AG08396 (cell line): Measurements from ENCODE around the gene SLC24A3.

Source experiments
- DNase-seq: peaks from one replicate; pipeline ENCODE4 v3.0.0; 2012; ENCODE audit warnings: low spot score, mixed read lengths

SLC24A3 gene

DNA sequence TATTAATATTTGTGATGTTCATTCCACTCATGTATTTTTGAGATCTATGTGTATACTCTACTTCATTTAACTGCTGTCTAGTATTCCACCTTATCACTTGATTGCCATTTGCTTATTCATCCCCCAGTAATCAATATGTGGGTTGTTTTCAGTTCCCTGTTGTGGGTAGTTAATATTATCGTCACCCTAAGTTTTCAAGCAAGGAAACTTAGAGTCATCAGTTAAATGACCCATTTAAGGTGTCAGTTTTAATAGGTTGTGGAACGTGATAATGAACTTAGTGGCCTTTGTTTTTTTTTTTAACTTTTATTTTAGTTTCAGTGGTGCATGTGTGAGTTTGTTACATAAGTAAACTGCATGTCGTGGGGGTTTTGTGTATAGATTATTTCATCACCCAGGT lies 90.3 kb downstream of the SLC24A3 start:
- DNase-seq, result no peak

- no peak for DNase-seq
Measured at GRCh38 chr20:19304389-19304788, 91.9 kb downstream of the SLC24A3 start.

- no peak for DNase-seq
Measured at GRCh38 chr20:19304886-19305415, 92.5 kb downstream of the SLC24A3 start.

GRCh38 chr20:19308146-19308545 lies 95.7 kb downstream of the SLC24A3 start:
- no peak for DNase-seq

- no peak for DNase-seq
Measured at GRCh38 chr20:19310541-19310940, 98.1 kb downstream of the SLC24A3 start.

- DNase-seq, result no peak
Measured at GRCh38 chr20:19313342-19314069, 101.1 kb downstream of the SLC24A3 start.

- no peak for DNase-seq
Measured at GRCh38 chr20:19314621-19315020, 102.2 kb downstream of the SLC24A3 start.

GRCh38 chr20:19317237-19318069 lies 105.0 kb downstream of the SLC24A3 start:
- DNase-seq, result no peak

- no peak for DNase-seq
Measured at GRCh38 chr20:19318610-19319009, 106.2 kb downstream of the SLC24A3 start.

- DNase-seq, result no peak
Measured at GRCh38 chr20:19320005-19320404, 107.6 kb downstream of the SLC24A3 start.

DNA sequence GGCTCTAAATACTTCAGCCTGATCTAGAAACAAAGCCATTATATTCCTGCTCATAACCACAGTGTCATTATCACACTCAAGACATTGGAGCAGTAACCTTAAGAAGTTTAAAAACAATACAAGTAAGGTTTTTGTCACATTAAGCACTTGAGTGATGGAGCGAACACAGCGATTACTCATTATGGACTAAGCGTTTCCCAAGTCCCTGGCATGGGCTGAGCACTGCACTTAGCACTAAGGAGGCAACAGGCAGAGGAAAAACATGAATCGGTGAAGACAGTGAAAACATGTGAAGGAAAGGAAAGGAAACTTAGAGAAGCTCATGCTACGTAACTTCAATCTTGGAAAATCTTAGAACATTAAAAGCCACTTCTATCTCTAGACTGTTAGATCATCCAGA lies 108.7 kb downstream of the SLC24A3 start:
- DNase-seq, result no peak

DNA sequence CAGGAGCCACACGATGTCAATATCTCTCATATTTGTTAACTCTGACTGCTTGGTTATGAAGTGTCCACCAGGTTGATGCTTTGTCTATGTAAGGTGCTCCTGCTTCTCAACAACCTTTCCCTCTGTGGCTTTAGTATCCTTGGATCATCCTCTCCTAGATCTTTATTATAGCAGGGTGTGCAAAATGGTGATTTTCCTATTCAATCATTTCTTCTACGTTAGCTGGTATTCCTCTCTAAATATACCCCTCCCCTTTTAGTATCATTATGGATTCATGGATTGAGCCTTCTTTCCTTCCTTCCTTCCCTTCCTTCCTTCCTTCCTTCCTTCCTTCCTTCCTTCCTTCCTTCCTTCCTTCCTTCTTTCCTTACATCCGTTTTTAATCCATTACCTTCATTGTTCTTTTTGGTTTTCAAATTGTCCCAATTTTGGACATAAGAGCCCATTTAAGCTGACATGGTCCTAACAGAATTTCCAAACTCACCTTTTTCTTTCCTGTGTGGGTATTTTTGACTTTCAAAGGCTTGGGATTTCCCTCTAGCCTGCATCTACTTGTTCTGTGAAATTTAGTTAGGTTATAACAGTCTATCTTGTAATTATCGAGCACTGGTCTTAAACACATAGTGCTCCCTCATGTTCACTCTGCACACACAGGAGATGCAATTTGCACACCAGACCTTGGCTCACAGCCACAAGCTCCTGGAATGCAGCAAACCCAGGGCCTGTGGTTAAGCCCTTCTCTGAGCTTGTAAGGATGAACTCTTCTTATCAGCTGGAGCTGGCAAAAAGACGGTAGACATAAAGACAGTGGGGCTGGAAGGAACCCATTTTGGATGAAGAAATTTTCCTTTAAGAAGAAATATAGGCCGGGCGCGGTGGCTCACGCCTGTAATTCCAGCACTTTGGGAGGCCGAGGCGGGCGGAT lies 109.9 kb downstream of the SLC24A3 start:
- DNase-seq, result no peak

DNA sequence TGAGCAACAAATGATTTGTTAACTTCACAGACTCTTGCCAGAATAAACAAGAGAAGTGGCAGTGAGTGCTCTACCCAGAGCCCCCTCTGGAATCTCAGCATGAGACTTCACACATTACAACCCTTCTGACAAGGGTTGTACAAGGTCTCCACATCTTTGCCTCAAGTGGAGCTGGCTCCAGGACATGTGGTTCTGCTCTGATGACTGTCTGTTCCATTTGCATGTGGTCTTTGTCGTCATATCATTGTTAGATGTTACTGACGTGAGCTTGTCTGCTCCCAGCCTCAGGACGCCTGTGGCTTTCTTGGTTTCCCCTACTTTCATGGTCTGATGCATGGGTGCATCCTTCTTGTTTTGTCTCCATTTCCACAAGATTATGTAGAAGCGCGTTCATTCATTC lies 115.0 kb downstream of the SLC24A3 start:
- no peak for DNase-seq

DNA sequence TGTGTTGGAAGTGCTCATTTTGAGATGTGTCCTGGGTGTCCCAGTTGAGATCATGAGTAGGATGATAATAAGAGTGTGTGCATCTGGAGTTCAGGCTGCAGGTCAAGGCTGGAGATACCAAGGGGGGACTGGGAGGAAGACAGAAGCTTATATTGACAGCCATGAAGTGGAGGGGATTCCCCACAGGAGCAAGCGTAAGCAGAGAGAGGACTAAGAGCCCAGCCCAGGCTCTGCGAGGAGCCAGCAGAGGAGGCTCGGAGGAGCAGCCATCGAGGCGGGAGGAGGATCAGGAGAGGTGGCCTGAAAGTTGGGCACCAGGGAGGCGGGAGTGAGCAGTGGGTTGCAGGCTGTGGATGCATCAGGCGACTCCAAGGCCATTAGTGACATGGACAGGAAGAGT lies 116.2 kb downstream of the SLC24A3 start:
- DNase-seq, result no peak

GRCh38 chr20:19330038-19330437 lies 117.6 kb downstream of the SLC24A3 start:
- DNase-seq, result no peak

DNA sequence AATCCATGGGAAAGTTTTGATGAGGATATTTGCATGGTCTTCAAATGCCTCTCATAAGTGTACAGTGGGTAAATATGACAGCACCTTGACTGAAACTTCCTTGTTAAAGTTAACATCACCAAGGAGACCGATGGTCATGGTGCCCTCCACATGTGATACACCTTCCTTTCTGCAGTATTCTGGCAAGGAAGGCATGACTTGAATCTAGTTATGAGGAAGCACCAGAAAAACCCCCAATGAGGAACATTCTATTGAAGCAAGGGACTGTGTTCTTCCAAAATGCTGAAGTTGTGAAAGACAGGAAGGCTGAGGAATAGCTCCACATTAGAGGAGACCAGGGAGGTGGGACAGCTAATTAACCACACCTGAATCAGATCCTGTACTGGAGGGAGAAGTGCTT lies 118.3 kb downstream of the SLC24A3 start:
- DNase-seq, result no peak

DNA sequence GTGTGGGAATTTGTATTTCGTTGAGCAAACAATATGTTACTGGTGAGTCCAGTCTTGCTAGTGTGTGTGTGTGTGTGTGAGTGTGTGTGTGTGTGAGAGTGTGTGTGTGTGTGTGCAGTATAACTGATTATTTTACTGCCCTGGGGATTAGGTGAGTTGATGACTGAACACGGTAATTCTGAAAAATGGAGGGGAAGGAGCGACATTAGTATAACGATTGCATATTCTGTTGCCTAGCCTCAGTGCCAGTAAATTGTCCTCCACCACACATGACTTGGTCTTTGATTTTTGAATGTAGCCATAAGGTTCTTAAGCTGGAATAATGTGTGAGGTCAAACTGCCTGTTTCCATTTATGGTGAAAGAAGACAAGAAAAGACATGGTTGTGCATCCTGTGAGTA lies 121.1 kb downstream of the SLC24A3 start:
- no peak for DNase-seq

- DNase-seq, result no peak
Measured at GRCh38 chr20:19335341-19335740, 122.9 kb downstream of the SLC24A3 start.

- DNase-seq, result no peak
Measured at GRCh38 chr20:19335916-19336315, 123.5 kb downstream of the SLC24A3 start.

GRCh38 chr20:19336631-19337030 lies 124.2 kb downstream of the SLC24A3 start:
- no peak for DNase-seq

DNA sequence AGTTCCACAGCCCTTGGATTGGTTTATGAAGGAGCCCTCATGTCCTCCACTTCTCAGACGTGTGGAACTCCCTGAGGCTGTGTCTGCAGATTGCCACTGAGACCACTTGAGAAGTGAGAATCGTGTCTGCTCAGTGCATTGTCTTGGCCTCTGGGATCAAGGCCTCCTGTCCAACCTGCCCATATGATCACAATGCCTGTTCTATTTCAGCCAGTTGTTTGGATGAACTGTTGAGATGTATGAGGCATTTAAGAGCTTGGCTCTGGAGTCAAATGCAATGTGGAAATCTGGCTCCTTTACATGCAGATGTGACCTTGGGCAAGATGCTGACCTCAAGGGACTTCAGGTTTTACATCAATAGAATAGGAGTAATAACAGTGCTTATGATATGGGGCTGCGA lies 125.9 kb downstream of the SLC24A3 start:
- no peak for DNase-seq

DNA sequence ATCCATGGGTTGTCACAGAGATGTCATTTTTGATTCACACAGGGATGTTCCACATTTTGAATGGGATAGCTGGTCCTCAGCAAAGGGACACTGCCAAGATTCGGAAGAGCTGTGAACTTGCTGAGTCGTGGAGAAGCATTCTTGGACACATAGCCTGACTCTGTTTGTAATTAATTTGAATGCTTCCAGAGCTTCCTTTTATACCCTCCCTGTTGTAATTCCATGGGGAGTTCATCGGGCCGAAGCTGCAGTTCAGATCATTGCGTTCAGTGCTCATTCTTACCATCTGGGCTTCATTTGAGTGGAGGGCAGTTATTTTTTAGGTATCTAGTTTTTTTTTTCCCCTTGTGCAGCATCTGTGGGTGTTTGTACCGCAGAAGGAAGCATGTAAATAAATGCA lies 126.5 kb downstream of the SLC24A3 start:
- DNase-seq, result no peak
